Measurements from ENCODE around the gene PKMYT1.
A peak's percentile ranks its signal among the peaks of the same experiment; 100 is the strongest.
"Not testable (repeated sequence)": the region's sequence is repeated elsewhere in the genome, so short reads cannot be mapped to it uniquely, and the experiment has no call there.

Gene PKMYT1

DNA sequence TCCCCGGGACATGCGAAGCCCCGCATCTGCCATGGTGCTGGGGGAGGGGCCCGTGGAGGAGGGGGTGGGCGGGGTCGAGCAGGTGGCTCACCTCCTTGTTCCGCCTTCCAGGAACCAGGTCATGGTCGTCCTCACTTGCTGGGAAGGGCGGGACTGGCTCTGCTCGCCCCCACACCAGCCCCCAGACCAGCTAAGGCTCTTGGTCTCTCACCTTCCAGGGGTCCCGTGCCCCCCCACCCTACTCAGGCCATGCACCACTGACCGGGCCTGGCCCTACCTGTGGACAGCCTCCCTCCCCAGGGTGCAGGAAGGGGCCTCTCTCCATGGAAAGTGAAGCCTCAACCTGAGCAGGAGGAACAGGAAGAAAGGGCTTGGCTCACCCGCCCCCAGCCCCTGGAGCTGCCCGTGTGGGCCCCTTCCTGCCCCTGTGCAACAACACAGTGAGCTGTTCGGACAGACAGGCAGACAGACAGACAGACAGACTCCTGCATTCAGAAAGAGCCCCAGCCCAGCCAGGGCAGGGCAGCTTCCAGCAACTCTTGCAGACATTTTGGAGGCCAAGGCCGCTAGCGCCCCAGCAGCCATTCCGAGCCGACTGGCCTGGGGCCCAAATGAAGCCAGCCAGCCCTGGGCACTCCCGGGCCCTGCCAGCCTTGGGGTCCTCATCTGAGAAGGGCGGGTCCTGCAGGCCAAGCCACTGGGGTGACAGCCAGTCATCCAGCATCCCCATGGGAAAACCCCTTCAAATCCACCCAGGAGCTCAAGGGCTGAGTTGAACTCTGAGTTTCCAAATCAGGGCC, 24.3 kb downstream of the PKMYT1 start:
- no peak for DNase-seq

DNA sequence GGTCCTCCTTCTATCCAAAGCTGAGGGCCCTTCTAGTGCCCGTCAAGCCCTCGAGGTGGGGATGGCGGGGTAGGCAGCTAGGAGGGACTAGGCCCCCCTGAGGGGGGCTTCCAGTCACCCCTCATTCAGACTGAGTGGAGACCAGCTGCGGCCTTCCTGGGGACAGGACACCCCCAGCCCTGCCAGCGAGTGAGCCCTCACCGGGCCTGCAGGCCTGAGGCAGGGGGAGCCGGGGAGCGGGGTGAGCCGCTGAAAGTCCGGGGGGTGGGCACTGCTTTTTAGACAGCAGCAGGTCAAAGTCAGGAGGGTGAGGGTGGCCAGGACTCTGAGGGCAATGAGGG, 24.8 kb downstream of the PKMYT1 start:
- DNase-seq: no peak

DNA sequence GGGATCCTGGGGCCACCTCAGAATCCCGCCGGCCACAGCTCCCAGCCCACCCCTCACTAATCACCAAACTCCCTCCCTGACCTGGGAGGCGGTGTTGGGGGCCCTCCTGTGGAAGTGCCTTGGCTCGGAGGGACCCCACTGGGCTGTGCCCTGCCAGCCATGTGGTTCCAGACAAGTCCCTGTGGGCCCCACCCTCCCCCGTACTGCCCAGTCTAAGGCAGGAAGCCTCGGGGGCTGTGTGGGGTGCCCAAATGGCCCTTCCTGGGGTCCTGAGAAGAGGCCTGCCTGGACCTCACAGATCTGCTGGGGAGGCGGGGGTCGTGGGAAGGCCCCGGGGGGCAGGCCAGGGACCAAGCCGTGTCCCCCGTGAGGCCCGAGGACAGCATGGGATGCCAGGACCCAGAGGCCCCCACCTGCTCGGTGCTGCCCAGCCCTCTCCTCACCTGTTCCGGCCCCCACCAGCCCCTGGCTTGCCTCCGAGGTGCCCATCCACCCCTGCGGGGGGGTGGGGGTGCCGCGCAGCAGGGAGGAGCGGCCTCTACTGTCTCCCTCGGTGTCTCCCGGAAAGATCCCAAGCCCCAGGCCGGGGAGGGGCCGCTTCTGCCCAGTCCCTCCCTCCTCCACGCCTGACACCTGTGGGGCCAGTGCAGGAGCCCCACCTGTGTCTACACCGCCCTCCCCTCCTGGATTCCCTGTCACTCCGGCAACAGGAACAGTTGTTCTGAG, 25.4 kb downstream of the PKMYT1 start:
- no peak for DNase-seq

DNA sequence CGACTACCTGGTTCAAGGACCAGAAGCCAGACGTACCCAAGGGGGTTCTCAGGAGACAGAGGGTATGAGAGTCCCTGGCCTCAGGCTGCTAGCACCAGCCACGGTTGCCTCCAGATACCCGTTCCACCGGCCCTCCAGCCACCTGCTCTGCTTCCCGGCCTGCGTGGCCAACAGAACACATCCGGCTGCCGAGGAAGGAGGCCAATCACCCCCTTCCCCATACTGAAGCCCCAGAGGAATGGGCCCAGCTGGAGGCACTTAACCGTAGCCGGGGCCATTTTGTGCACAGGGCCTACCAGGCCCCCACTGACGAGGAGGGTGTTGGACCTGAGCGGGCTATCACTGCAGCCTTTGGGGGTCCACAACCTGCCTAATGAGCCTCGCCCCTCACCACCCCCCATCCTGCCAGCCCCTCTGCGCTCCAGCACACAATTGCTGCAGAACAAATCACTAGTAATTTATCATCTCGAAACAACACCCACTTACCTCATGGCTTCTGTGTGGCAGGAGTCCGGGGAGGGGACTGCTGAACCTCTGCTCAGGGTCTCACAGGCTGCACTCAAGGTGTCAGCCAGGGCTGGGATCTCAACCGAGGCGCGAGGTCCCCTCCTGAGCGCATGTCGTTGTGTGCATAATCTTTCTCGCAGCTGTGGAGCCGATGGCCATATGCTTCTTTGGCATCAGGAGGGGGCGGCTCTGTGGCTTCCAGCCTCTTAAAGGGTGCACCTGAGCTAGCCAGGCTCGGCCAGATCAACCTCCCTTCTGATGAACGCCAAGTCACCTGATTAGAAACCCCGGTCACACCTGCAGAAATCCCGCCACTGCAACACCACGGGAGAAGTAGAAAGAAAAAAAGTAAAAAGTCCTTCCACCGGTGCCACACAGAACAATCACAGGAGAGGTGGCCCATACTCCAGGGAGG, 26.3 kb downstream of the PKMYT1 start:
- DNase-seq: peak; percentile 91

DNA sequence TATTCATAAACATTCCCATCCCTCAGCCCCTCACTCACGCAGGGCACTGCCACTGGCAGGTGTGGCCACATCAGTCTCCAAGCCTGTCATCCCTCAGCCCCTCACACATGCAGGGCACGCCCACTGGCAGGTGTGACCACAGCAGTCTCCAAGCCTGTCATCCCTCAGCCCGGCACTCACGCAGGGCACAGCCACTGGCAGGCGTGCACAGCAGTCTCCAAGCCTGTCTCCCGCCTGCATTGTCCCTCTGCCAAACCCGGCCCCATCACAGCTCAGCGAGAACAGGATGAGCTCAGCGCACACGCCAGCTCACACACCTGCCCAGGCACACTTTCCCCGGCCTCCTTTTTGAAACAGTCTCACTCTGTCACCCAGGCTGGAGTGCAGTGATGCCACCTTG, 27.6 kb downstream of the PKMYT1 start:
- DNase-seq: no peak

DNA sequence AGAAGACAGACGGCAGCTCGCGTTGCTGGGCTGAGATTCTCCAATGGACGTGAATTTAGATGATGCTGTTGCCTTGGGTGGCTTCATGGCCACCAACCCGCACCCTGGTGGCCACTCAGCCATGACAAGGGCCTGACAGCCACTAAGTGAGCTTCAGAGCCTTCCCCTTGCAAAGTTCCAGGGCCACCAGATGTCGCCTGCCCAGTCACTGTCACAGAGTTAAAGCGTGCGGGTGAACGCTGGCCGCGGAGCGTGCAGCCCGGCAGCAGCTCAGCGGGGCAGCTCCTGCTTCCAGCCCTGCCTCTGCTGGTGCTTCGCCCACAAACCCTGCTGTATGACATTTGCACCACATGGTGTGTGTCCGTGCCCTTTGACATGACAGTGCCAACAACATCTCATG, 29.5 kb downstream of the PKMYT1 start:
- no peak for DNase-seq

DNA sequence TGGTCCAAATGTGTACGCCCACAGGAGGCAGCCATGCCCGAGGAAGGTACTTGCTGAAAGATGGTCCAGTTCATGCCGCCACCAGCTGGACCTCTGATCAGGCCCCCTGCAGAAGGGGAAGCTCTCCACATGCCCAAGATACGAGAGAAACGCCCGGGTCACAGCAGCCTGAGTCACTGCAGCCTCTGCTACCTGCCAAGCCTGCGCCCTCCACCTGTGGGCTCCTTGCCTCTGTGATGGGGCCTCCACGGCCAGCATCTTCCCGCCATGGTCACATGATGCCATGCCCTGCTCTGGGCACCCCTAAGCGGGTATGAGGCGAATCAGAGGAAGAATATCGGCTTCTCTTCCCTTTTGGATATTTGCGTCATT, 29.9 kb downstream of the PKMYT1 start:
- no peak for DNase-seq

DNA sequence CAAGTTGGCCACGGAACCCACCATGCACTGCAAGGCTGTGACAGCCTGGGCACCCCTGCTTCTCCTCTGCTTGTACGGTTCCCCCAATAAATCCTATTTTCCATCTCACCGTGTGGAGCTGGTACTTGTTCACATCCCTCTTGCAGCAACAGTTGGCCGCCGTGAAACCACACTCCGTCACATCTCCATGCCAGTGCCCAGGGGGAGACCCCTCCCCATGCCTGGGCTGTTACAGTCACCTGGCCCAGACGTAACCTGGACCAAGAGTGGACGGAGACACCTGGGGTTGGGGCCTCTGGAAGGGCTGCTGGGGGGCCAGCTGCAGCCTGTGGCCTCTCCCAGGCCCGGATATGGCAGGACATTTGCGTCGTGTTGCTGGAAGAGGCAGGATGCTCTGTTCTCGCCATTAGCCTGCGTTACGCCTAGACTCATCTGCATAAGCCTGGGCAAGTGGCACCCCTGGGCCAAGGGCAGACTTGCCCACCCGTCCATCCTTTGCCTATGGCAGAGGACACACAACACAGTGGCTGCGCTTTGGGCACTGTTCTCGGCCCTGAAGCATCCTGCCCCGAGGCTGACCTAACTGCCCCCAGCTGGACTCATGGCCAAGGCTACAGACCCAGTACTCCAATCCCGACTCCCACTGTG, 30.4 kb downstream of the PKMYT1 start:
- DNase-seq: no peak

DNA sequence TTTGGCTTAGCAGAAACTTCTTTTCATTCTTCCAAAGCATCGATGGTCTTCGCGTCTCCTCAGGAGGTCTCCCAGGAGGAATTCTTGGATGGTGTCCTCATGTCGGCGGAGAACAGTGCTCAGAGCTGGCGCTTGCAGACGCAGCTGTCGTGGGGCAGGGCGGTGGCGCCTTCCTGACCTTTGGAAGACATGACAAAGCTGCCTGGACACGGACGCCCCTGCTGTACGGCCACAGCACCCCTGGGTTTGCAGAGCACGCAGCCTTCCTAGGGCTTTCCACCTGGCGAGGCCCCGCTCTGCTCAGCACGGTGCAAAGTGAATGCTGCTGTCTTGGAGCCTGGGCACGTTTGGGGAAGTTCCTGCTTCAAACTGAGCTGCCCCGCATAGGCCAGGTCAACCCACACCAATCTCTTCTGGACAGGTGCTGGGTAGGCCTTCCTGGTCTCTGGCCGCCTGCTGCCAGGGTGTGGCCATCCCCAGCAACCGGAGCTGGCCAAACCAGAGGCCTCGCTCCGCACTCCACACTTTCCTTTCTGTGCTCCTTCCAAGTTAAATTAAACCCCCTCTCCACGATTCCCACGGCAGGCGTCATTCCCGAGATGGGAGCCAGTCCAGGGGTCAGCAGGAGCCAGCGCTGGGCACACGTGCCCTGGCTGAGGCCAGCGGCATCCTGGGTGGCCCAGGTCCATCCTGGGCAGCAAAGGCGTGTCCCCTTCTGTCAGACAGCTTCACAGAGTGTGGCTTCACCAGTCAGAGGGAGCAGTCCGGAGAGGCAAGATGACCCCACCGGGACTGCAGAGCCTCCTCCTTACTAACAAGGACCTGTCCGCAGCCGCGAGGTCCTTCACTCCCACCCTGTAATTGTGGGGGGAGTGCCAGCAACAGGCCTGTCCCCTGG, 31.2 kb downstream of the PKMYT1 start:
- no peak for DNase-seq

DNA sequence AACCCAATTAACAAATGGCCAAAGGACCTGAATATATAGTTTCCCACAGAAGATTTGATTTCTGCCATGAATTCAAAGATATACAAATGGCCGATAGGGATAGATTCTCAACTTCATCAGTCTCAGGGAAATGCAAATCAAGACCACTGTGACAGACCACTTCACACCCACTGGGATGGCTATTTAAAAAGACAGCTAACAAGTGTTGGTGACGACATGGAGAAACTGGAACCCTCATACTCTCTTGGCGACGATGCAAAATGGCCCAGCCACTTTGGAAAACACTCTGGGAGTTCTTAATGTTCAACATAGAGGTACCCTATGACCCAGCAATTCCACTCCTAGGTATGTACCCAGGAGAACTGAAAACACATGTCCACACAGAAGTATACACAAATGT, 33.6 kb downstream of the PKMYT1 start:
- no peak for DNase-seq

DNA sequence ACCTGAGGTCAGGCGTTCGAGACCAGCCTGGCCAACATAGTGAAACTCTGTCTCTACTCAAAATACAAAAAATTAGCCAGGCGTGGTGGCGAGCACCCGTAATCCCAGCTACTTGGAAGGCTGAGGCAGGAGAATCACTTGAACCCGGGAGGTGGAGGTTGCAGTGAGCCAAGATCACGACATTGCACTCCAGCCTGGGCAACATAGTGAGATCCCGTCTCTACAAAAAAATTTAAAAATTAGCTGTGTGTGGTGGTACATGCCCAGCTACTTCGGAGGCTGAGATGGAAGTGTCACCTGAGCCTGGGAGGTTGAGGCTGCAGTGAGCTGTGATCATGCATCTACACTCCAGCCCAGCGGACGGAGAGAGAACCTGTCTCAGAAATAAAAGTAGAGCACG, 36.5 kb downstream of the PKMYT1 start:
- DNase-seq: not testable (repeated sequence)

DNA sequence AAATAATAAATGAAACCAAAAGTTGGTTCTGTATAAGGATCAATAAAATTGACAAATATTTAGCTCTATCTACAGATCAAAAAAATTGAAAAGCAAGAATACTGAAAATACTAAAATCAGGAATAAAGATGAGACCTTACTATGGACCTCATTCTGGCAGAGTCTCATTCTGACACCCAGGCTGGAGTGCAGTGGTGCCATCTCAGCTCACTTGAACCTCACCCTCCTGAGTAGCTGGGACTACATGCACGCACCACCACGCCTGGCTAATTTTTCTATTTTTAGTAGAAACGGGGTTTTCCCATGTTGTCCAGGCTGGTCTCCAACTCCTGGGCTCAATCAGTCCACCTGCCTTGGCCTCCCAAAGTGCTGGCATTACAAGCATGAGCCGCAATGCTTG, 38.2 kb downstream of the PKMYT1 start:
- DNase-seq: no peak

DNA sequence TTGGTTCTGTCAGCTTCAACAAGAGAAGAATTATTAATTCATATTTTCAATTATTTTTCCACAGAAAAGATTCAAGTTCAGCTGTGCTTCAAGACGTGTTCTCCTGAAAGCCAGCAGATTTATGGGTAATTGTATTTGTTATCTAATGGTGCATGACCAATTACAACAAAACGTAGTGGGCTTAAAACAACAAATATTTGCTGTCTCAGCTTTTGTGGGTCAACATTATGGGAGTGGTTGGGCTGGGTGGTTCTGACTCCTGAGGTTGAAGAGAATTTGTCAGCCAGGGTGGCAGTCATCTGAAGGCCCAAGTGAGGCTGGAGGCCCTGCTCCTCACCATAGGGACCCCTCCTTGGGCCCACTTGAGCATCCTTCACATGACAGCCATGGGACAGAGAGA, 40.3 kb downstream of the PKMYT1 start:
- DNase-seq: no peak

DNA sequence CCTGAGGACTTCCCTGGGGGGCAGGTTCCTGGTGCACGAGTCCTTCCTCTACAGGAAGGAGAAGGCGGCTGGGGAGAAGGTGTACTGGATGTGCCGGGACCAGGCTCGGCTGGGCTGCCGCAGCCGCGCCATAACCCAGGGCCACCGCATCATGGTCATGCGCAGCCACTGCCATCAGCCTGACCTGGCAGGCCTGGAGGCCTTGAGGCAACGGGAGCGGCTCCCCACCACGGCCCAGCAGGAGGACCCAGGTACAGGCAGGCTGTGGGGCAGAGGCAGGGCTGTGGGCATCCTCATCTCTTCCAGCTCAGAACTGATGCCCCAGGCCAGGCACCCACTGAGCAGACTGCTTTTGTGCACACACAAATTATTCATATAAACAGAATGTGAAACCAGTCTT, 42.0 kb downstream of the PKMYT1 start:
- no peak for DNase-seq

DNA sequence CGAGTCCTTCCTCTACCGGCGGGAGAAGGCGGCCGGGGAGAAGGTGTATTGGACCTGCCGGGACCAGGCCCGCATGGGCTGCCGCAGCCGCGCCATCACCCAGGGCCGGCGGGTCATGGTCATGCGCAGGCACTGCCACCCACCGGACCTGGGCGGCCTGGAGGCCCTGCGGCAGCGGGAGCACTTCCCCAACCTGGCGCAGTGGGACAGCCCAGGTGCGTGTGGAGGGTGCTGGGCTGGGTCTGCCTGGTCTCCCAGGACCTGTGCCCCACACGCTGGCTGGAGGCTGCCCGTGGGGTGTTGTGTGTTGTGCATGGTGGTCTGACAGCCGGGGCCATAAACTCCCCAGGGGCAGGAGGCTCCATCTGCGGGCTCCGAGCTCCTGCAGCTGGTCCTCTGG, 43.1 kb downstream of the PKMYT1 start:
- no peak for DNase-seq

DNA sequence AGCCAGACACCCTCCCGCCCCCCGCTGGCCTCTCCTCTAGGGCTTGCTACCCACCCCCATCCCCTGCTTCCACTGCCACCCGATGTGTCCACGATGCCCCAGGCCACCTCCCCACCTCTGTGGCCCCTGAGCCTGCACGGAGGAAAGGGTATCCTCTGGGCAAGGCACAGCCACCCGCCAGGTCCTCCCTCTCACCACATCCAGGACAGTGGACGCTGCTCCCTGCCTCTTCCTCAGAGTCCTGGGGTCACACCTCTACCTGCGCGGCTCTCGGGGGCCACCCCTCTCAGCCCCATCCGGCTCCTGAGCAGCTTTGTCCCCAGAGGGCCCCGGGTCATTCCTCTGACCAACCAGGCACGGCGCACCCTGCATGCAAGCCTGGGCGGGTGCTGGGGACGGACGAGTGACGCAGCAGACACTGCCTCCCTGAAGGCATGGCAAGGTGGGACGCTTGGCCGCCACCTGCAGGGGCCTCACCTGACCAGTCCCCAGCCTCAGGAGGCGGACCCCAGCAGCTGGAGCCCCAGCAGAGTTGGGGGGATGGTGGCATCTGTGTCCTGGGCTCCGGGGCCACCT, 43.7 kb downstream of the PKMYT1 start:
- no peak for DNase-seq

DNA sequence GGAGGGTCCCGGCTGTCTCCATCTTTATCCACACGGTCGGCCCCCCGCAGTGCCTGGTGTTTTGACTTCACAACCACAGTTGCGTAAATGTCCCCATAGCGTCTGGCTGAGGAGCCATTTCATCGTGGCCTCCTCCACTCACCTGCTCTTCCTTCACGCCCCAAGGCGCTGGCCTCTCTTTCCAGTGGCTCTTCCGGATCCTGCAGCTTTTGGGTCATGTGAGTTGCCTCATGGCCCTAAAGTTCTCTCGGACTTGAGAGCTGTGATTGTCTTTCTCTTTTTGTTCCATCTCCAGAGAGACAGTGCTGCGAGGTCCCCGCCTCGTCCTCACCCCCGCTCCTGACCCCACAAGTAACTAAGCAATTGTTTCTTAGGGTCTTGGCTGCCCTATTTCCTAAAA, 45.8 kb downstream of the PKMYT1 start:
- DNase-seq: no peak

DNA sequence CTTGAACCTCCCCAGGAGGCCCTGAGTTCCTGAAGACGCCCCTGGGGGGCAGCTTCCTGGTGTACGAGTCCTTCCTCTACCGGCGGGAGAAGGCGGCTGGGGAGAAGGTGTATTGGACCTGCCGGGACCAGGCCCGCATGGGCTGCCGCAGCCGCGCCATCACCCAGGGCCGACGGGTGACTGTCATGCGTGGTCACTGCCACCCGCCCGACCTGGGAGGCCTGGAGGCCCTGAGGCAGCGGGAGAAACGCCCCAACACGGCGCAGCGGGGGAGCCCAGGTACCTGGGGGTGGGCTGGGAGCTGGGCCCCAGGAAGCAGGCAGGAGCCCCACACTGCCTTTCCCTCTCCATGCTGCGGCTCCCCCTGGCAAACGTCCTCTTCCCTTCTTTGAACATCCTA, 46.5 kb downstream of the PKMYT1 start:
- DNase-seq: no peak

DNA sequence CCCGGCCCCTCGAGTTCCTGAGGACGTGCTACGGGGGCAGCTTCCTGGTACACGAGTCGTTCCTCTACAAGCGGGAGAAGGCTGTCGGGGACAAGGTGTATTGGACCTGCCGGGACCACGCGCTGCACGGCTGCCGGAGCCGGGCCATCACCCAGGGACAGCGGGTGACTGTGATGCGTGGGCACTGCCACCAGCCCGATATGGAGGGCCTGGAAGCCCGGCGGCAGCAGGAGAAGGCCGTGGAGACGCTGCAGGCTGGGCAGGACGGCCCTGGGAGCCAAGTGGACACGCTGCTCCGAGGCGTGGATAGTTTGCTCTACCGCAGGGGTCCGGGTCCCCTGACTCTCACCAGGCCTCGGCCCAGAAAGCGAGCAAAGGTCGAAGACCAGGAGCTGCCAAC, 47.1 kb downstream of the PKMYT1 start:
- no peak for DNase-seq

DNA sequence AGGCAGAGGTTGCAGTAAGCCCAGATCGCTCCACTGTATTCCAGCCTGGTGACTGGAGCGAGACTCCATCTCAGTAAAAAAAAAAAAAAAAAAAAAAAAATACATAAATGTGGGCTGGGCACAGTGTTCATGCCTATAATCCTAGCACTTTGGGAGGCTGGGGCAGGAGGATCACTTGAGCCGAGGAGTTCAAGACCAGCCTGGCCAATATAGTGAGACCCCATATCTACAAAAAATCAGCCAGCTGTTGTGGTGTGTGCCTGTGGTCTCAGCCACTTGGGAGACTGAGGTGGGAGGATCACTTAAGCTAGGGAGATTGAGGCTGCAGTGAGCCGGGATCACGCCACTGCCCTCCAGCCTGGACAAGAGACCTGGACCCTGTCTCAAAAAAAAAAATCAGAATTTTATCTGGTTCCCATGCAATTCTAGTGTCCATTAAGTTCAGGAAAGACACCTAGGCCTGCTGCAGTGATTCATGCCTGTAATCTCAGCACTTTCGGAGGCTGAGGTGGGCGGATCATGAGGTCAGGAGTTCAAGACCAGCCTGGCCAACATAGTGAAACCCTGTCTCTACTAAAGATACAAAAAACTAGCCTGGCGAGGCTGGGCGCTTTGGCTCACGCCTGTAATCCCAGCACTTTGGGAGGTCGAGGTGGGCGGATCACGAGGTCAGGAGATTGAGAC, 48.9 kb downstream of the PKMYT1 start:
- DNase-seq: not testable (repeated sequence)

DNA sequence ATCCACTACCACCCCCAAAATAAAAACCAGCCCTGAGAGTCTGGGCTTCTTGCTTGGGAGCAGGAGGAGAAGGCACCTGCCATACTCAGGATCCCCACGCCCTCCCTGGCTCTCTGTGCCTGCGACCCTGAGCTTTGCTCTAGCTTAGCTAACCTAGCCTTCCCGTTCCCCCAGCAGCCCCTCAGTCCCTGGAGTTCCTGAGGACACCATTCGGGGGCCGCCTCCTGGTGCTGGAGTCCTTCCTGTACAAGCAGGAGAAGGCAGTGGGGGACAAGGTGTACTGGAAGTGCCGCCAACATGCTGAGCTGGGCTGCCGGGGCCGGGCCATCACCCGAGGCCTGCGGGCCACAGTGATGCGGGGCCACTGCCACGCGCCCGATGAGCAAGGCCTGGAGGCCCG, 50.0 kb downstream of the PKMYT1 start:
- no peak for DNase-seq
